Parathyroid adenoma (tissue), 2 donors: ENCODE measurements around the gene EXOC3L1.

Experiments
- H2AFZ ChIP-seq: fragments of 300-600 bp; sonication (generic); one replicate; pipeline ENCODE4 v1.7.0; 2017; ENCODE audit warnings: antibody characterized with exemption, mild to moderate bottlenecking
- H3K27ac ChIP-seq: fragments of 300-600 bp; sonication (generic); one replicate; pipeline ENCODE4 v1.7.0; 2017
- H3K27me3 ChIP-seq: fragments of 300-600 bp; sonication (generic); one replicate; pipeline ENCODE4 v1.7.0; 2017; ENCODE audit warnings: low read length; ENCODE audit not compliant: control insufficient read depth, insufficient read depth
- H3K36me3 ChIP-seq: fragments of 300-600 bp; sonication (generic); one replicate; pipeline ENCODE4 v1.7.0; 2017; ENCODE audit warnings: low read length; ENCODE audit not compliant: control insufficient read depth, insufficient read depth
- H3K4me1 ChIP-seq: fragments of 300-600 bp; sonication (generic); one replicate; pipeline ENCODE4 v1.7.0; 2017; ENCODE audit warnings: control low read depth
- H3K4me2 ChIP-seq: fragments of 300-600 bp; sonication (generic); one replicate; pipeline ENCODE4 v1.7.0; 2017; ENCODE audit warnings: low read length
- H3K4me3 ChIP-seq: fragments of 300-600 bp; sonication (generic); one replicate; pipeline ENCODE4 v1.7.0; 2017; ENCODE audit warnings: low read depth, low read length
- H3K79me2 ChIP-seq: fragments of 300-600 bp; sonication (generic); one replicate; pipeline ENCODE4 v1.7.0; 2017; ENCODE audit warnings: control low read depth
- H3K9ac ChIP-seq: fragments of 300-600 bp; sonication (generic); one replicate; pipeline ENCODE4 v1.7.0; 2017; ENCODE audit warnings: mild to moderate bottlenecking
- H3K9me3 ChIP-seq: fragments of 300-600 bp; sonication (generic); one replicate; pipeline ENCODE4 v1.7.0; 2017; ENCODE audit warnings: low read length; ENCODE audit not compliant: control insufficient read depth
- TF ChIP-seq, protein P1 (sequence below): fragments of 300-600 bp; sonication (generic); IDR thresholded peaks from one replicate; pipeline ENCODE4 v1.7.0; 2017; ENCODE audit warnings: antibody characterized with exemption, mild to moderate bottlenecking
- donor health status: primary hyperparathyroidism.

Gene EXOC3L1

DNA sequence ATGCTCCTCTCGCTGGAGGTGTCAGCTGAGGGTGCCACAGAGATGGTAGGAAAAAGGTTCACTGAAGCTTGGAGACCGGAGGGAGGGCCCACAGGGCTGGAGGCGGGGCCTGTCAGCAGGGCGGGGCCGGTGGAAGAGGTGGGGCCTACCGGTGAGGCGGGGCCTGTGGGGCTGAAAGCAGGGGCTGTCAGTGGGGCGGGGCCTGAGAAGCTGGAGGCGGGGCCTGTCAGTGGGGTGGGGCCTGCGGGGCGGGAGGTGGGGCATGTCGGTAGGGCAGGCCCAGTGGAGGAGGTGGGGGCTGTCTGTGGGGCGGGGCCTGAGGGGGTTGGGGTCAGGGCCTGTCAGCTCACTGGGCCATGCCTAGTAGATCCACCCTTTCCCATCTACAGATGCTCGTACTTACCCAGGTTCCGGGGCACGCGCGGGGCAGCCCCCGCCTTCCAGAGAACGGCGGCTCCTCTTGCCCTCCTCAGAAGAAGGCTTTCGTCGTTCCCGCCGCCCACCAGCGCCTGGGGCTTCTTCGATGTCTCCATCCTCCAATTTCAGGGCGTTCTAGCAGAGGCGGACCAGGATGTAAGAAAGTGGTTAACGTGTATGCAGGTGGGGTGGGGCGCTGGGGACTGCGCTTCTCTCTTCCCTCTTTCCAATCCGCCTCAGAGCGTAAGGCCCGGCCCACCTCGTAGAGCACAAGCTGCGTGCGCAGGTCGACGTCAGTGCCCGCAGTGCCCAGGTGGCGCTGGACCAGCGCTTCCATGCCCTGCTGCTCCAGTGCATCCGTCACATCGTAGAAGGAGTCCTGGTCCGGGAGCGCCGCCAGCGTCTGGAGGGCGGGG lies 46.8 kb upstream of the EXOC3L1 start:
- no peaks in the 10 kb centered on the region for H3K36me3 ChIP-seq
- no peak overlapping the region for H2AFZ ChIP-seq
- no peaks in the 10 kb centered on the region for H3K9me3 ChIP-seq
- H3K79me2 ChIP-seq = peaks cover 2% of the 10 kb centered on the region
- no peaks in the 10 kb centered on the region for H3K4me1 ChIP-seq
- H3K9ac ChIP-seq = no peak overlapping the region
- H3K4me3 ChIP-seq = no peak overlapping the region
- TF ChIP-seq, protein P1, sequence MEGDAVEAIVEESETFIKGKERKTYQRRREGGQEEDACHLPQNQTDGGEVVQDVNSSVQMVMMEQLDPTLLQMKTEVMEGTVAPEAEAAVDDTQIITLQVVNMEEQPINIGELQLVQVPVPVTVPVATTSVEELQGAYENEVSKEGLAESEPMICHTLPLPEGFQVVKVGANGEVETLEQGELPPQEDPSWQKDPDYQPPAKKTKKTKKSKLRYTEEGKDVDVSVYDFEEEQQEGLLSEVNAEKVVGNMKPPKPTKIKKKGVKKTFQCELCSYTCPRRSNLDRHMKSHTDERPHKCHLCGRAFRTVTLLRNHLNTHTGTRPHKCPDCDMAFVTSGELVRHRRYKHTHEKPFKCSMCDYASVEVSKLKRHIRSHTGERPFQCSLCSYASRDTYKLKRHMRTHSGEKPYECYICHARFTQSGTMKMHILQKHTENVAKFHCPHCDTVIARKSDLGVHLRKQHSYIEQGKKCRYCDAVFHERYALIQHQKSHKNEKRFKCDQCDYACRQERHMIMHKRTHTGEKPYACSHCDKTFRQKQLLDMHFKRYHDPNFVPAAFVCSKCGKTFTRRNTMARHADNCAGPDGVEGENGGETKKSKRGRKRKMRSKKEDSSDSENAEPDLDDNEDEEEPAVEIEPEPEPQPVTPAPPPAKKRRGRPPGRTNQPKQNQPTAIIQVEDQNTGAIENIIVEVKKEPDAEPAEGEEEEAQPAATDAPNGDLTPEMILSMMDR = no peak
- no peak overlapping the region for H3K27ac ChIP-seq
- H3K27me3 ChIP-seq = no peaks in the 10 kb centered on the region
- H3K4me2 ChIP-seq = no peak overlapping the region

DNA sequence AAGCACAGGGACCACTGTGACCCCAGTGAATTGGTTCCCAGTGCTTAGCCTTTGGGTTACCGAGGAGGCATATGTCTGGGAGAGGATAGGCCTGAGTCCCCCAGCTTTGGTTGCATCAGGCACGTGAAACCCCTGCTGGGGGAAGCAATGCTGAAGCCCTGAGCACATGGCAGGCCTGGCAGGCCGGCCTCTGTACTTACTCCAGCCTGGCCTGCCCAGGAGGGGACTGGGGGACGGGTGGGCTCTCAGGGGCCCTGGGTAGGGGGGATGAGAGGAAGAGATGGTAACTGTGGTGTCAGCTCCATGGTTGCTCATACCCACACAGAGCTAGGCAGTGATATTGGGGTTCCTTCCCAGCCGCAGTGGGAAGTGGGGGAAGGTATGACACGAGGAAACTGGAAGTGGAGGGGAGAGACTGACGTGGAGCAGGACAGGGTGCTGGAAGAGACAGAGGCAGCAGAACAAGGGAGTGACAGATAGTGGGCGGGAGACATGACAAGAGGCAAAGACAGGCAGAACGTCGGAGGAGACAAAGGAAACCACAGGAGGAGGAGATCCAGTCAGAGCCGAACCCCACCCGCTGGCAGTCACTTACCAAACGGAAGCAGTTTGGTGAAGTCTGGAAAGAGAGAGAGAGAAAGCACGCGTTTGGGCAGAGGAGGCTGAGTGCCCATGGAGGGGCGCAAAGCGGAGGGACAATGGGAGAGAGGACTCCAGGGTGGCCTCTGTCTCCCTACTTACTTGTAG lies 46.1 kb upstream of the EXOC3L1 start:
- no peak overlapping the region for H3K27ac ChIP-seq
- no peak overlapping the region for H3K4me2 ChIP-seq
- no peak overlapping the region for H2AFZ ChIP-seq
- TF ChIP-seq, protein P1 = no peak
- H3K4me1 ChIP-seq = no peaks in the 10 kb centered on the region
- no peaks in the 10 kb centered on the region for H3K27me3 ChIP-seq
- H3K4me3 ChIP-seq = no peak overlapping the region
- no peaks in the 10 kb centered on the region for H3K36me3 ChIP-seq
- no peaks in the 10 kb centered on the region for H3K9me3 ChIP-seq
- H3K9ac ChIP-seq = no peak overlapping the region
- no peaks in the 10 kb centered on the region for H3K79me2 ChIP-seq

DNA sequence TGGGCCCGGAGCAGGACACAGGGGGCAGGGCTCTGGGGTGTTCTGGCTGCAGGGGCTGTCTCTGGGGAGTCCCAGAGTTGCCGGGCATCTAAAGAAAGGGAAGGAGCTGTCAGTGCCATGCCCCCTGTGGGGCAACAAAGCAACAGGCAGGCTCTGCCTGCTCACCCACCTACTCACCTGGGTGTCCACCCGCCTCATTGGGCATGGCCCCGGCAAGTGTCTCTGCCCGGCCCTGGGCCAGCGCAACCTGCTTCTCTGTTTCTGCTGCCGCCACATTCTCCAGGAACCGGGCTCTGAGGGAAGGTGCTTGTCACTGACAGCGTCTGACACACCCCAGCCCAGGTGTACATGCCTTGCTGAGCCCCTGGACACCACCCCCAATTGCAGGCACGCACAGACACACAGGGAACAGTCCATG lies 44.3 kb upstream of the EXOC3L1 start:
- Histone ChIP-seq H3K9me3 (no peaks in the 10 kb centered on the region), H3K27ac (no peak overlapping the region), H3K36me3 (no peaks in the 10 kb centered on the region), H3K27me3 (no peaks in the 10 kb centered on the region), H2AFZ (no peak overlapping the region), H3K4me3 (no peak overlapping the region), H3K79me2 (no peaks in the 10 kb centered on the region), H3K4me1 (no peaks in the 10 kb centered on the region), H3K9ac (no peak overlapping the region), H3K4me2 (no peak overlapping the region)
- TF ChIP-seq, protein P1 = no peak

DNA sequence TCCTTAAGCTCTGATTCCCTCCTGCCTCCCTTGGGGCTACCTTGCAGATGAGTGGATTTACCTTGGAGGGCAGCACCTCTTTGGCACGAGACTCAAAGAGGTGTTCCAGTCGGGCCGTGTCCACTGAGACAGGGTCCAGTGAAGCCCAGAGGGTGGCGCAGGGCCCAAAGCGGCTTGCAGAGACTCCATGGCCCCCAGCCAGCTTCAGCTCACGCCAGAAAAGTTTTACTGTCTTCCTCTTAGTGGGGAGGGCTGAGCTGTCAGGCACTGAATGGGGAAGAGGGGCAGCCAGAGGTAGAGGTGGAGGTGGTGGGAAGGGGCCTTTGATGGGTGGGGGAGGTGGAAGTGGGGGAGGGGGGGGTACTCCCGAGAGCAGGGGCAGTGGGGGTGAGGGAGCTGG lies 43.7 kb upstream of the EXOC3L1 start:
- Histone ChIP-seq H3K27me3 (no peaks in the 10 kb centered on the region), H3K79me2 (no peaks in the 10 kb centered on the region), H3K27ac (no peak overlapping the region), H3K9ac (no peak overlapping the region), H3K36me3 (no peaks in the 10 kb centered on the region), H3K4me1 (no peaks in the 10 kb centered on the region), H2AFZ (no peak overlapping the region), H3K4me2 (no peak overlapping the region), H3K4me3 (no peak overlapping the region), H3K9me3 (no peaks in the 10 kb centered on the region)
- TF ChIP-seq, protein P1 = no peak
